NCI-H2107 treated with DMSO at 0.1 percent for 48 hours (cell line): Measurements from ENCODE around the gene DIDO1.
A peak's percentile ranks its signal among the peaks of the same experiment; 100 is the strongest.

Source experiments
- DNase-seq: peaks from one replicate; lab custom pipeline; 2025; ENCODE audit not compliant: unreplicated experiment; lab: John Stamatoyannopoulos, UW

The DIDO1 gene

GRCh38 chr20:62896526-62896925 lies 29.8 kb downstream of the DIDO1 start:
- peak; percentile 54 for DNase-seq

GRCh38 chr20:62895539-62895938 lies 30.8 kb downstream of the DIDO1 start:
- DNase-seq, result no peak

- no peak for DNase-seq
Observed at GRCh38 chr20:62894261-62894660, 32.0 kb downstream of the DIDO1 start.

- no peak for DNase-seq
Observed at GRCh38 chr20:62893700-62894099, 32.6 kb downstream of the DIDO1 start.

GRCh38 chr20:62892348-62893304 lies 33.7 kb downstream of the DIDO1 start:
- DNase-seq, result no peak

- no peak for DNase-seq
Observed at GRCh38 chr20:62891111-62891510, 35.2 kb downstream of the DIDO1 start.

GRCh38 chr20:62890444-62890843 lies 35.9 kb downstream of the DIDO1 start:
- DNase-seq, result no peak

- DNase-seq, result no peak
Observed at GRCh38 chr20:62889871-62890270, 36.4 kb downstream of the DIDO1 start.

GRCh38 chr20:62889411-62889810 lies 36.9 kb downstream of the DIDO1 start:
- DNase-seq, result no peak

- no peak for DNase-seq
Observed at GRCh38 chr20:62888910-62889309, 37.4 kb downstream of the DIDO1 start.

GRCh38 chr20:62888406-62888805 lies 37.9 kb downstream of the DIDO1 start:
- no peak for DNase-seq

GRCh38 chr20:62887860-62888239 lies 38.5 kb downstream of the DIDO1 start:
- no peak for DNase-seq

- DNase-seq, result peak; percentile 45
Observed at GRCh38 chr20:62887152-62887859, 39.0 kb downstream of the DIDO1 start.

- peak; percentile 74 for DNase-seq
Observed at GRCh38 chr20:62886709-62887058, 39.6 kb downstream of the DIDO1 start.

- no peak for DNase-seq
Observed at GRCh38 chr20:62885896-62886708, 40.2 kb downstream of the DIDO1 start.

GRCh38 chr20:62885046-62885895 lies 41.0 kb downstream of the DIDO1 start:
- no peak for DNase-seq

- DNase-seq, result no peak
Observed at GRCh38 chr20:62884556-62884955, 41.7 kb downstream of the DIDO1 start.

- DNase-seq, result no peak
Observed at GRCh38 chr20:62882426-62882825, 43.9 kb downstream of the DIDO1 start.

GRCh38 chr20:62881662-62882395 lies 44.5 kb downstream of the DIDO1 start:
- DNase-seq, result no peak
